Measurements from ENCODE around the gene KDM4F.

The KDM4F gene

GRCh38 chr11:95076981-95077380, 27.8 kb downstream of the KDM4F start:
- H3K9me3 Mint-ChIP-seq = no peaks in the 10 kb centered on the region
- peaks cover 39% of the 10 kb centered on the region for H3K4me1 Mint-ChIP-seq
- H3K27me3 Mint-ChIP-seq (ENCODE audit: low read depth) = peaks cover 4% of the 10 kb centered on the region
- H3K27ac Mint-ChIP-seq = peak overlapping the region; percentile 29 to 79 (median 70)
- H3K4me3 Mint-ChIP-seq = no peak overlapping the region
- H3K36me3 Mint-ChIP-seq (ENCODE audit: low read depth) = no peaks in the 10 kb centered on the region
- no peak for TF ChIP-seq CTCF (IDR thresholded peaks at IDR 0.05; ENCODE audit: unreplicated experiment in 3 of 3)

- TF ChIP-seq CTCF (IDR thresholded peaks at IDR 0.05; ENCODE audit: unreplicated experiment in 3 of 3) = no peak
- Mint-ChIP-seq H3K27me3 (ENCODE audit: low read depth) (peaks cover 4% of the 10 kb centered on the region), H3K4me1 (peaks cover 42% of the 10 kb centered on the region), H3K4me3 (no peak overlapping the region), H3K27ac (peak overlapping the region in 2 of 3 experiments; percentile 14 to 52), H3K9me3 (no peaks in the 10 kb centered on the region), H3K36me3 (ENCODE audit: low read depth) (no peaks in the 10 kb centered on the region)
Measured at GRCh38 chr11:95078526-95078925, 29.3 kb downstream of the KDM4F start.

GRCh38 chr11:95081010-95081409, 31.8 kb downstream of the KDM4F start:
- Mint-ChIP-seq H3K27me3 (ENCODE audit: low read depth) (peaks cover 4% of the 10 kb centered on the region), H3K9me3 (no peaks in the 10 kb centered on the region), H3K4me1 (peaks cover 19% of the 10 kb centered on the region), H3K4me3 (no peak overlapping the region), H3K36me3 (ENCODE audit: low read depth) (no peaks in the 10 kb centered on the region), H3K27ac (no peak overlapping the region)
- no peak for TF ChIP-seq CTCF (IDR thresholded peaks at IDR 0.05; ENCODE audit: unreplicated experiment in 3 of 3)

GRCh38 chr11:95081412-95081811, 32.2 kb downstream of the KDM4F start:
- Mint-ChIP-seq H3K27ac (peak overlapping the region in 2 of 3 experiments; percentile 15 to 62), H3K27me3 (ENCODE audit: low read depth) (peaks cover 4% of the 10 kb centered on the region), H3K4me1 (peaks cover 15% of the 10 kb centered on the region), H3K36me3 (ENCODE audit: low read depth) (no peaks in the 10 kb centered on the region), H3K4me3 (no peak overlapping the region), H3K9me3 (no peaks in the 10 kb centered on the region)
- TF ChIP-seq CTCF (IDR thresholded peaks at IDR 0.05; ENCODE audit: unreplicated experiment in 3 of 3) = no peak

- Mint-ChIP-seq H3K4me1 (peaks cover 6% of the 10 kb centered on the region), H3K4me3 (no peak overlapping the region), H3K9me3 (no peaks in the 10 kb centered on the region), H3K36me3 (ENCODE audit: low read depth) (no peaks in the 10 kb centered on the region), H3K27ac (no peak overlapping the region), H3K27me3 (ENCODE audit: low read depth) (peaks cover 4% of the 10 kb centered on the region)
- no peak for TF ChIP-seq CTCF (IDR thresholded peaks at IDR 0.05; ENCODE audit: unreplicated experiment in 3 of 3)
Measured at GRCh38 chr11:95082576-95083001, 33.4 kb downstream of the KDM4F start.

GRCh38 chr11:95084509-95084908, 35.3 kb downstream of the KDM4F start:
- Mint-ChIP-seq H3K27me3 (ENCODE audit: low read depth) (no peaks in the 10 kb centered on the region), H3K27ac (peak overlapping the region in 1 of 3 experiments; percentile 6), H3K9me3 (no peaks in the 10 kb centered on the region), H3K4me3 (no peak overlapping the region), H3K4me1 (peaks cover 11% of the 10 kb centered on the region), H3K36me3 (ENCODE audit: low read depth) (no peaks in the 10 kb centered on the region)
- TF ChIP-seq CTCF (IDR thresholded peaks at IDR 0.05; ENCODE audit: unreplicated experiment in 3 of 3) = no peak

Measured in nephron (organoid).